Neuronal stem cell (in vitro differentiated cells): ENCODE data around the gene PSMC4.

ENCODE experiments used
- DNase-seq: peaks from one replicate; pipeline ENCODE4 v3.0.0-alpha.2; 2013; ENCODE audit warnings: low spot score
- H2AFZ ChIP-seq: one replicate; pipeline ENCODE4 v1.6.1; 2013; ENCODE audit warnings: mild to moderate bottlenecking, low read length, inconsistent platforms
- H2AK5ac ChIP-seq: 2 replicates; pipeline ENCODE4 v1.6.1; 2013; ENCODE audit warnings: low read depth, mild to moderate bottlenecking, inconsistent platforms, low read length, moderate library complexity, mixed read lengths
- H2BK120ac ChIP-seq: 2 replicates; pipeline ENCODE4 v1.6.1; 2013; ENCODE audit warnings: low read depth, mild to moderate bottlenecking, inconsistent platforms, low read length, moderate library complexity, mixed read lengths
- H2BK12ac ChIP-seq: one replicate; pipeline ENCODE4 v1.6.1; 2013; ENCODE audit warnings: low read length, inconsistent platforms
- H2BK15ac ChIP-seq: 2 replicates; pipeline ENCODE4 v1.6.1; 2013; ENCODE audit warnings: mild to moderate bottlenecking, low read length, inconsistent platforms, mixed read lengths
- H2BK5ac ChIP-seq: one replicate; pipeline ENCODE4 v1.6.1; 2013; ENCODE audit warnings: inconsistent platforms, mild to moderate bottlenecking, low read length, moderate library complexity
- H3K14ac ChIP-seq: one replicate; pipeline ENCODE4 v1.6.1; 2013; ENCODE audit warnings: low read length, inconsistent platforms
- H3K18ac ChIP-seq: 2 replicates; pipeline ENCODE4 v1.6.1; 2013; ENCODE audit warnings: low read length, inconsistent platforms
- H3K23ac ChIP-seq: 2 replicates; pipeline ENCODE4 v1.6.1; 2013; ENCODE audit warnings: low read depth, mild to moderate bottlenecking, mixed read lengths, low read length, inconsistent platforms; ENCODE audit not compliant: poor library complexity
- H3K27ac ChIP-seq: replicated peaks from 3 replicates; pipeline ENCODE4 v1.5.1; 2013; ENCODE audit warnings: low read length, inconsistent platforms
- H3K27me3 ChIP-seq, 3 experiments: 2 replicates each; pipeline ENCODE4 v1.6.1; 2013; ENCODE audit warnings: low read length in 3 of 3, mild to moderate bottlenecking in 2 of 3, inconsistent platforms in 1 of 3, low read depth in 1 of 3, mixed read lengths in 1 of 3, moderate library complexity in 1 of 3; ENCODE audit not compliant: control insufficient read depth in 3 of 3, insufficient read depth in 3 of 3
- H3K36me3 ChIP-seq, 2 donors: replicated peaks in 1 of 2; 2 replicates each; pipeline ENCODE4 v1.6.1; 2013; ENCODE audit warnings: low read length in 2 of 2; ENCODE audit not compliant: control insufficient read depth in 2 of 2, insufficient read depth in 2 of 2
- H3K4ac ChIP-seq: 2 replicates; pipeline ENCODE4 v1.6.1; 2013; ENCODE audit warnings: inconsistent platforms, mild to moderate bottlenecking, low read length, moderate library complexity
- H3K4me1 ChIP-seq, 2 donors: 1 replicate in 1 of 2; 2 replicates in 1 of 2; pipeline ENCODE4 v1.6.1; 2013; ENCODE audit warnings: low read length in 2 of 2, low read depth in 1 of 2; ENCODE audit not compliant: control insufficient read depth in 2 of 2, insufficient read depth in 1 of 2
- H3K4me2 ChIP-seq: one replicate; pipeline ENCODE4 v1.6.1; 2013; ENCODE audit warnings: mild to moderate bottlenecking, low read length, inconsistent platforms; ENCODE audit not compliant: insufficient read depth, poor library complexity, severe bottlenecking
- H3K4me3 ChIP-seq, 2 donors: 2 replicates each; pipeline ENCODE4 v1.5.1; 2013; ENCODE audit warnings: low read length in 2 of 2, mild to moderate bottlenecking in 2 of 2, inconsistent platforms in 1 of 2, moderate library complexity in 1 of 2
- H3K79me1 ChIP-seq: one replicate; pipeline ENCODE4 v1.6.1; 2013; ENCODE audit warnings: low read depth, mild to moderate bottlenecking, inconsistent platforms, low read length, moderate library complexity
- H3K9ac ChIP-seq: one replicate; pipeline ENCODE4 v1.6.1; 2013; ENCODE audit warnings: mild to moderate bottlenecking, low read depth, low read length, inconsistent platforms; ENCODE audit not compliant: poor library complexity
- H3K9me3 ChIP-seq, 2 donors: replicated peaks in 1 of 2; 2 replicates each; pipeline versions ENCODE3 to v1.6.1; 2013; ENCODE audit warnings: low read length in 2 of 2, mild to moderate bottlenecking in 2 of 2, inconsistent platforms in 1 of 2, low read depth in 1 of 2, mixed read lengths in 1 of 2, moderate library complexity in 1 of 2; ENCODE audit not compliant: control insufficient read depth in 2 of 2, insufficient read depth in 1 of 2
- H4K8ac ChIP-seq: one replicate; pipeline ENCODE4 v1.6.1; 2013; ENCODE audit warnings: low read depth, mild to moderate bottlenecking, inconsistent platforms, low read length, moderate library complexity
- H4K91ac ChIP-seq: one replicate; pipeline ENCODE4 v1.6.1; 2013; ENCODE audit warnings: low read length, low read depth, mild to moderate bottlenecking, inconsistent platforms; ENCODE audit not compliant: poor library complexity
- WGBS, 2 donors: extraction: QIAGEN DNeasy Blood & Tissue Kit; methylation state at CpG; one replicate each; pipeline ENCODE4 v1.1.7; 2013; ENCODE audit warnings: missing lambda C conversion rate in 2 of 2, mixed read lengths in 1 of 2; ENCODE audit not compliant: insufficient read length in 2 of 2, insufficient replicate concordance in 1 of 2; ENCODE audit errors: extremely low coverage in 2 of 2; 5-methylcytosine and 5-hydroxymethylcytosine counted together

Gene PSMC4

GRCh38 chr19:39943586-39943985, 27.4 kb upstream of the PSMC4 start:
- H3K27me3 ChIP-seq = no peaks in the 10 kb centered on the region
- no peak overlapping the region for H4K91ac ChIP-seq
- no peak overlapping the region for H2BK120ac ChIP-seq
- no peak overlapping the region for H2BK12ac ChIP-seq
- H3K23ac ChIP-seq = no peak overlapping the region
- H3K4me3 ChIP-seq = no peak overlapping the region
- H2BK15ac ChIP-seq = no peak overlapping the region
- H3K4ac ChIP-seq = no peak overlapping the region
- no peak overlapping the region for H2AFZ ChIP-seq
- H2AK5ac ChIP-seq = no peak overlapping the region
- H3K4me2 ChIP-seq = no peak overlapping the region
- no peaks in the 10 kb centered on the region for H3K9me3 ChIP-seq
- WGBS, 2 donors = no CpG with 5 or more reads among the region's 7 CpGs
- no peak overlapping the region for H4K8ac ChIP-seq
- no peaks in the 10 kb centered on the region for H3K36me3 ChIP-seq
- no peak overlapping the region for H3K9ac ChIP-seq
- H3K14ac ChIP-seq = no peak overlapping the region
- H3K18ac ChIP-seq = no peak overlapping the region
- no peak overlapping the region for H2BK5ac ChIP-seq
- DNase-seq = no peak
- H3K4me1 ChIP-seq = peaks cover 8 to 9% of the 10 kb centered on the region in 2 donors
- no peaks in the 10 kb centered on the region for H3K79me1 ChIP-seq
- H3K27ac ChIP-seq = no peak overlapping the region

- Histone ChIP-seq H3K27ac (no peak overlapping the region), H3K4me3 (no peak overlapping the region), H3K4me2 (no peak overlapping the region), H3K14ac (no peak overlapping the region), H3K18ac (no peak overlapping the region), H3K23ac (no peak overlapping the region), H3K27me3 (no peaks in the 10 kb centered on the region), H3K9ac (no peak overlapping the region), H2BK5ac (no peak overlapping the region), H2AFZ (no peak overlapping the region), H3K79me1 (peaks cover 1% of the 10 kb centered on the region), H4K8ac (no peak overlapping the region), H2BK120ac (no peak overlapping the region), H3K9me3 (peaks cover 0 to 2% of the 10 kb centered on the region in 2 donors), H4K91ac (no peak overlapping the region), H2BK15ac (no peak overlapping the region), H3K4me1 (peaks cover 7 to 8% of the 10 kb centered on the region in 2 donors), H3K4ac (no peak overlapping the region), H2BK12ac (no peak overlapping the region), H3K36me3 (no peaks in the 10 kb centered on the region), H2AK5ac (no peak overlapping the region)
- no peak for DNase-seq
- WGBS, 2 donors = no CpG with 5 or more reads among the region's 4 CpGs
Observed at GRCh38 chr19:39946532-39946931, 24.4 kb upstream of the PSMC4 start.

GRCh38 chr19:39949026-39949747, 21.8 kb upstream of the PSMC4 start:
- H4K91ac ChIP-seq = no peak overlapping the region
- no peaks in the 10 kb centered on the region for H3K27me3 ChIP-seq
- H3K4ac ChIP-seq = no peak overlapping the region
- no peak overlapping the region for H3K23ac ChIP-seq
- H3K36me3 ChIP-seq = no peaks in the 10 kb centered on the region
- no peak overlapping the region for H3K27ac ChIP-seq
- H2BK12ac ChIP-seq = no peak overlapping the region
- H3K4me3 ChIP-seq = no peak overlapping the region
- no peak overlapping the region for H3K18ac ChIP-seq
- H3K9me3 ChIP-seq = peaks cover 0 to 2% of the 10 kb centered on the region in 2 donors
- no peaks in the 10 kb centered on the region for H3K4me1 ChIP-seq
- no peak for DNase-seq
- peaks cover 1% of the 10 kb centered on the region for H3K79me1 ChIP-seq
- no peak overlapping the region for H4K8ac ChIP-seq
- no peak overlapping the region for H3K4me2 ChIP-seq
- no peak overlapping the region for H3K9ac ChIP-seq
- no peak overlapping the region for H3K14ac ChIP-seq
- H2BK5ac ChIP-seq = no peak overlapping the region
- H2BK15ac ChIP-seq = no peak overlapping the region
- no peak overlapping the region for H2AK5ac ChIP-seq
- no peak overlapping the region for H2AFZ ChIP-seq
- H2BK120ac ChIP-seq = no peak overlapping the region
- WGBS, 2 donors = no CpG with 5 or more reads among the region's 2 CpGs

- no peaks in the 10 kb centered on the region for H3K27me3 ChIP-seq
- no peak overlapping the region for H4K8ac ChIP-seq
- no peak overlapping the region for H3K23ac ChIP-seq
- H3K79me1 ChIP-seq = peaks cover 1% of the 10 kb centered on the region
- H3K14ac ChIP-seq = no peak overlapping the region
- H2BK12ac ChIP-seq = no peak overlapping the region
- H3K4me2 ChIP-seq = no peak overlapping the region
- H3K4me3 ChIP-seq = no peak overlapping the region
- no peak for DNase-seq
- H2BK5ac ChIP-seq = no peak overlapping the region
- H3K18ac ChIP-seq = no peak overlapping the region
- no peak overlapping the region for H3K27ac ChIP-seq
- H3K9ac ChIP-seq = no peak overlapping the region
- no peak overlapping the region for H2BK15ac ChIP-seq
- no peak overlapping the region for H2BK120ac ChIP-seq
- H2AFZ ChIP-seq = no peak overlapping the region
- no peaks in the 10 kb centered on the region for H3K36me3 ChIP-seq
- H3K4ac ChIP-seq = no peak overlapping the region
- WGBS, 2 donors = no CpG with 5 or more reads among the region's 2 CpGs
- H2AK5ac ChIP-seq = no peak overlapping the region
- no peaks in the 10 kb centered on the region for H3K4me1 ChIP-seq
- H3K9me3 ChIP-seq = peaks cover 0 to 2% of the 10 kb centered on the region in 2 donors
- no peak overlapping the region for H4K91ac ChIP-seq
Observed at GRCh38 chr19:39951065-39951650, 19.8 kb upstream of the PSMC4 start.
